Measurements from ENCODE around the gene NXPH4. TPM values are rescaled to one million over a fixed set of nuclear protein-coding genes. Genes with fewer than 3 reads are reported as not detected.

NXPH4 gene
- total RNA-seq, 3 donors from 2014 or later, result 0.25 TPM; not detected in 2

DNA sequence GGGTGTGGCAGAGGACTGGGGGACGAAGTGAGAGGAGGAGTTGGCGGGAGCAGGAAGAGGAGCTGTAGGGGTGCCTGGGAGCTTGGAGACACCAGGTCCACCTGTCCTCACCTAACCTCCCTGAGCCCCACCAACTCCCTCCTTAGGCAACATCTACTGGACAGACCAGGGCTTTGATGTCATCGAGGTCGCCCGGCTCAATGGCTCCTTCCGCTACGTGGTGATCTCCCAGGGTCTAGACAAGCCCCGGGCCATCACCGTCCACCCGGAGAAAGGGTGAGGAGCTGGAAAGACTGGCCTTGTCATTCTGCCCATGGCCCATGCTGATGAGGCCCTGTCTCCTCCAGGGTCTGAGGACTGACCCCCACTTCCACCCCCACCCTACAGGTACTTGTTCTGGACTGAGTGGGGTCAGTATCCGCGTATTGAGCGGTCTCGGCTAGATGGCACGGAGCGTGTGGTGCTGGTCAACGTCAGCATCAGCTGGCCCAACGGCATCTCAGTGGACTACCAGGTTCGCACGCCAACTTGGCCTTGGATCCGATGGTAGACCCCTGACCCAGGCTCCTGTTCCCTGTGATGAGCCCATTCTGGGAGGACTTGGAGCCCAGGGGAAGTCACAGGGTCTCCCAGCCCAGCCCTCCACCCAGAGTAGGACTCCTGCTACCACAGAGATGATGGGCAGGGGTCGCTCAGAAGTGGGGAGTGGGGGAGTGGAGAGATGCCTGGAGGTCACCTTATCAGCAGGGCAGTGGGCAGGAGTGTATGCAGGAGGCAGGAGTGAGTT, 32.5 kb upstream of the NXPH4 start:
- no peaks in the 10 kb centered on the region for H3K9me3 ChIP-seq
- no peak overlapping the region for H3K4me3 ChIP-seq
- peaks cover 3% of the 10 kb centered on the region for H3K36me3 ChIP-seq (ENCODE audit: low read depth)
- intact Hi-C loops (cut with DNase I, micrococcal nuclease), result loop anchor here in 1 of 2 donors (5.0 kb wide), 1 partner anchor 62 kb away; no protein-coding TSS in a partner anchor
- no peak for ATAC-seq
- TF ChIP-seq, protein P1, sequence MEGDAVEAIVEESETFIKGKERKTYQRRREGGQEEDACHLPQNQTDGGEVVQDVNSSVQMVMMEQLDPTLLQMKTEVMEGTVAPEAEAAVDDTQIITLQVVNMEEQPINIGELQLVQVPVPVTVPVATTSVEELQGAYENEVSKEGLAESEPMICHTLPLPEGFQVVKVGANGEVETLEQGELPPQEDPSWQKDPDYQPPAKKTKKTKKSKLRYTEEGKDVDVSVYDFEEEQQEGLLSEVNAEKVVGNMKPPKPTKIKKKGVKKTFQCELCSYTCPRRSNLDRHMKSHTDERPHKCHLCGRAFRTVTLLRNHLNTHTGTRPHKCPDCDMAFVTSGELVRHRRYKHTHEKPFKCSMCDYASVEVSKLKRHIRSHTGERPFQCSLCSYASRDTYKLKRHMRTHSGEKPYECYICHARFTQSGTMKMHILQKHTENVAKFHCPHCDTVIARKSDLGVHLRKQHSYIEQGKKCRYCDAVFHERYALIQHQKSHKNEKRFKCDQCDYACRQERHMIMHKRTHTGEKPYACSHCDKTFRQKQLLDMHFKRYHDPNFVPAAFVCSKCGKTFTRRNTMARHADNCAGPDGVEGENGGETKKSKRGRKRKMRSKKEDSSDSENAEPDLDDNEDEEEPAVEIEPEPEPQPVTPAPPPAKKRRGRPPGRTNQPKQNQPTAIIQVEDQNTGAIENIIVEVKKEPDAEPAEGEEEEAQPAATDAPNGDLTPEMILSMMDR (IDR thresholded peaks at IDR 0.05), result no peak
- no peaks in the 10 kb centered on the region for H3K4me1 ChIP-seq (ENCODE audit: low read depth)
- no peak for DNase-seq

DNA sequence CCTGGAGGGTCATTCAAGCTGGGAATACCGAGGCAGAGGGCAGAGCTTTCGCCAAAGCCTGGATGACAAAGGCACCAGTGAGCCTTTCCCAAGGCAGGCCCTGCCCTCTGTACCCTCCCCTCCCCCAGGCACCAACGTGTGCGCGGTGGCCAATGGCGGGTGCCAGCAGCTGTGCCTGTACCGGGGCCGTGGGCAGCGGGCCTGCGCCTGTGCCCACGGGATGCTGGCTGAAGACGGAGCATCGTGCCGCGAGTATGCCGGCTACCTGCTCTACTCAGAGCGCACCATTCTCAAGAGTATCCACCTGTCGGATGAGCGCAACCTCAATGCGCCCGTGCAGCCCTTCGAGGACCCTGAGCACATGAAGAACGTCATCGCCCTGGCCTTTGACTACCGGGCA, 31.2 kb upstream of the NXPH4 start:
- no peaks in the 10 kb centered on the region for H3K4me1 ChIP-seq (ENCODE audit: low read depth)
- ATAC-seq (no peak), DNase-seq (no peak)
- H3K9me3 ChIP-seq, result no peaks in the 10 kb centered on the region
- TF ChIP-seq, protein P1 (IDR thresholded peaks at IDR 0.05), result no peak
- intact Hi-C loops (cut with DNase I, micrococcal nuclease), result no loop called here
- no peak overlapping the region for H3K4me3 ChIP-seq
- peaks cover 3% of the 10 kb centered on the region for H3K36me3 ChIP-seq (ENCODE audit: low read depth)

DNA sequence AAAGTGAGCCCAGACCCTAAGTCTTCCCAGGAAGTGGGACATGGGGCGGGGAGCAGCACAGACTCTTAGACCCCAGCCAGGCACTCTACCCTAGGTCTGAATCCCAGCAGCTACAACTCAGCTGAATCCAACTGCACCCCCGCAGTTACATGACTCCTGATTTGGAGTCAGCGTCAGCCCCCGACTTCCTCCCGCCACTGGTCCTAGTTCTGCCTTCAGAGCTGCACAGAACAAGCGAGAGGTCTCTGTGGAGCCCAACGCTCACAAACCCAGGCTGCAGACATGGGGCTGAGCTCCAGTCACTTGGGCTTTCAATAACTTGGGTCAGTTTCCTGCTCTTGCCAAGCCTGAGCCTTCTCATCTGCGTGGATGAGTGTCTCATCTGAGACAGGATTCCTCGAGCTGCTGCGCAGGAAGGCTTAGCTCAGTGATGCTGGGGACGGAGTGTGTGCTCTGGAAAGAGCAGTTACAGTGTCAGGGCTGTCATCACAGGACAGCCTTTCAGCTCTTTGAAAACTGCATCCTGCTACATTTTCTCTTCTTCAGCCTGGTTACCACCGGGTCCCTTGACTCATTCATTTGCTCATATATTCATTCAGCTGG, 30.6 kb upstream of the NXPH4 start:
- intact Hi-C loops (cut with DNase I, micrococcal nuclease), result no loop called here
- ATAC-seq, result no peak

DNA sequence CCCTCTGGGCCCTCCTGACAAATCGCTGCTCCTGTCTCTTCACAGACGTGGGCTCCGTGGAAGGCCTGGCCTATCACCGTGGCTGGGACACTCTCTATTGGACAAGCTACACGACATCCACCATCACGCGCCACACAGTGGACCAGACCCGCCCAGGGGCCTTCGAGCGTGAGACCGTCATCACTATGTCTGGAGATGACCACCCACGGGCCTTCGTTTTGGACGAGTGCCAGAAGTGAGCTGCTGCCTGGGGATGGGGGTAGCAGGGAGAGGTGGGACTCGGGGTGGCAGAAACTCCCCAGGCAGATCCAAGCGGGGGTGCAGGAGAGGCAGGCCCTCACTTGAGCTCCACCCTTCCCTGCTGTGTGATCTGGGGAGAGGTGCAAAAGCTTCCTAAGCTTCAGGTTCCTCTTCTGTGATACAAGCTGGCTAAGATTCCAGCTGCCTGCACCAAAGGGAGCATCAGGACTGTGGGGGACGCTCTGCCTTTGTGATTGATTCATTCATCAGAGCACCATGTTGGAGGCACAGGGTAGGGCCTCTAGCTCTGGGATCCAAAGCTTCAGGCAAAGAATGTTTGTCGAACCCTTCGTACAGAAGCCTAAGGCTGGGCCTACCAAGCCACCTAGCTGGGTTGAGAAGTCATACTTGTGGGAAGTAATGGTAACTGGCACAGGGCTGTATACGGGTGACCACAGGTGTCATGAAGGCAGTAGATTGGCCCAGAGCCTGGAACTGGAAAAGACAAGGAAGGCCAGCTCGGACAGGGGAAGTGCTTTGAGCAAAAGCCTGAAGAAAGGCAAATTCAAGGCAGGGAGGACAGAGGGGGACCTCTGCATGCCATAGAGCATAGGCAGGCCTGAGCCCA, 29.1 kb upstream of the NXPH4 start:
- Histone ChIP-seq H3K9me3 (no peaks in the 10 kb centered on the region), H3K36me3 (ENCODE audit: low read depth) (peaks cover 3% of the 10 kb centered on the region), H3K4me1 (ENCODE audit: low read depth) (no peaks in the 10 kb centered on the region), H3K4me3 (no peak overlapping the region)
- DNase-seq (no peak), ATAC-seq (no peak)
- intact Hi-C loops (cut with DNase I, micrococcal nuclease), result no loop called here
- TF ChIP-seq, protein P1 (IDR thresholded peaks at IDR 0.05), result no peak

More for the DNA sequence above, 30.6 kb upstream of the NXPH4 start:
- Histone ChIP-seq H3K36me3 (ENCODE audit: low read depth) (peaks cover 3% of the 10 kb centered on the region), H3K9me3 (no peaks in the 10 kb centered on the region), H3K4me3 (no peak overlapping the region), H3K4me1 (ENCODE audit: low read depth) (no peaks in the 10 kb centered on the region)
- TF ChIP-seq, protein P1 (IDR thresholded peaks at IDR 0.05), result no peak
- DNase-seq, result no peak

GRCh38 chr12:57188090-57188425, 28.5 kb upstream of the NXPH4 start:
- H3K9me3 ChIP-seq, result no peaks in the 10 kb centered on the region
- no peak overlapping the region for H3K4me3 ChIP-seq
- intact Hi-C loops (cut with DNase I, micrococcal nuclease), result no loop called here
- H3K36me3 ChIP-seq (ENCODE audit: low read depth), result peaks cover 3% of the 10 kb centered on the region
- H3K4me1 ChIP-seq (ENCODE audit: low read depth), result no peaks in the 10 kb centered on the region
- TF ChIP-seq, protein P1 (IDR thresholded peaks at IDR 0.05), result no peak
- DNase-seq (no peak), ATAC-seq (no peak)

Data from mucosa of descending colon (tissue), 3 donors.